HG02840 (cell line): ENCODE data around the gene CKAP4.

Source experiments
- ATAC-seq: cut with Tn5 transposase; IDR thresholded peaks from one replicate; pipeline ENCODE4 v1.9.1; 2021; ENCODE audit warnings: mild to moderate bottlenecking, moderate library complexity, moderate number of reproducible peaks; ENCODE audit not compliant: unreplicated experiment, low FRiP score

CKAP4 gene

DNA sequence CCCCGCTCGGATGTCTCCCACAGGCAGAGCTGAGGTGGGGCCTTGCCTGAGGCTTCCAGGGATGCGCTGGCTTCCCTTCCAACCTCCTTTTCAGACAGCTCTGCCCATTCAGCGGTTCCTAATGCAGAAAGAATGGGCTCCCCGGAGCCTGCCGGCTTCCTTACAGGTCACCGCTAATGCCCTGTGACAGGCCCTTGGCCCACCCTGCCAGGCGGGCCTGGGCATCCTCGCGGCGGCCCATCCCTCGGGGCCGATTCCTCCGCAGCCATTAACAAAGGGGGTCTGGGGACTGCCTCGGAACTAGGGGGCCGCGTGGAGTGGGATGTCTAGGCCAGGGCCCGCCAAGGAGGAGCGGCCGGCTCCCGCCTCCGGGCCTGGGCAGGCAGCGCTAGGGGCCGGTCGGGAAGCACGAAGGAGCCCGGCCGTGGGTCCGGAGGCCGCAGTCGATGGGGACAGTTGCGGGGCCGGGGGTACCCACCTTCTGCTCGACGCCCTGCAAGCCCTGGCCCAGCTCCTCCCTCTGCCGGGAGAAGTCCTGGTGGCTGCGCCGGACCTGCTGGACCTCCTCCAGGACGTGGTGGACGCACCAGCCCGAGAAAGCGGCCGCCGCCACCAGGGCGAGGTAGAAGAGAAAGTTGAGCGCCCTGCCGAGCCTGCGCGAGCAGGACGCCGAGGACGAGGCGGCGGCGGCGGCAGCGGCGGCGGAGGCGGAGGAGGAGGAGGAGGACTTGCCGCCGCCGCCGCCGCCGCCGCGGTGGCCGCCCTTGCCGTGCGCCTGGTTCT, 738 bp downstream of the CKAP4 start:
- peak; percentile 21 for ATAC-seq

DNA sequence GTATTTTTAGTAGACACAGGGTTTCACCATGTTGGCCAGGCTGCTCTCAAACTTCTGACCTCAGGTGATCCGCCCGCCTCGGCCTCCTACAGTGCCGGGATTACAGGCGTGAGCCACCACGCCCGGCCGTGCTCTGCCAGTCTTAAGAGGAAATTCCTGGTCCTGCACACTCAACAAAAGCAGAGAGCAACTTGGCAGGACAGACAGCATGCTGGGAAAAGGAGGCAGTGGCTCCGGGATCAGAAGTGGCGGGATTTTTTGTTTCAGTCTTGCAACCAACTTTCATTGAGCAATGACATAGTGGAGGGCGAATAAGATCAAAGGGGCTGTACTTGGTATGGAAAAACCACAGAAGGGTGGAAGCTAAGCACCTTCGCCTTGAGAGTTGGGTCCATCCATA, 2.1 kb downstream of the CKAP4 start:
- no peak for ATAC-seq

DNA sequence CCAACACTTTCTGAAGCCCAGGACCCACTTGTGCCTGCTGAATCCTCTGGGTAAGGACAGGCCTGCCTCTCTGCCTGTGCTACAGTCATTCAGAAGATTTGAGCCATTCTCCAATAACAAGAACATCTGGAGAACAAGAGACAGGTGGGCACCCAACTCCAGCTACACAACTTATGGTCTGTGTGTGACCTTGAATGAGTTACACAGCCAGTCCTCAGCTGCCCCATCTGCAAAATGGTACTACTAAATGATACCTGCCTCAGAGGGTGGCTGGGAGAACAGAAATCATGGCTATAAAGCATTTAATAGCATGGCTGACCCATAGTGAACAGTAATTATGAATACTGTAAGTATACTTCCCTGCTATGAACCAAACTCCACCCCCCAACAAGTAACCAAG, 4.2 kb downstream of the CKAP4 start:
- ATAC-seq = no peak

DNA sequence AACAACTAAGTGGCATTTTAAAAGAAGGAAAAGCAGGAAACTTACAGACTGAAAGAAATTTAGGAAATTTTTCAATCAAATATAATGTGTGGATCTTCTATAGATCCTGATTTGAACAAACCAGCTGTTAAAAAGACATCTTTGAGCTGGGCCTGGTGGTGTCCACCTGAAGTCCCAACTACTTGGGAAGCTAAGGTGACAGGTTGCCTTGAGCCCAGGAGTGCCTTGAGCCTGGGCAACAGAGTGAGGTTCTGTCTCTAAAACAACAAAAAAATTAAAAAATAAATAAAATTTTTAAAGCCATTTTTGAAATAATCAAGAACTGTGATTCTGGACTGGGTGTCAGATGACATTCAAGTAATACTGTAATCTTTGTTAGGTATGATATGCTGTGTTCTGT, 7.0 kb downstream of the CKAP4 start:
- no peak for ATAC-seq

DNA sequence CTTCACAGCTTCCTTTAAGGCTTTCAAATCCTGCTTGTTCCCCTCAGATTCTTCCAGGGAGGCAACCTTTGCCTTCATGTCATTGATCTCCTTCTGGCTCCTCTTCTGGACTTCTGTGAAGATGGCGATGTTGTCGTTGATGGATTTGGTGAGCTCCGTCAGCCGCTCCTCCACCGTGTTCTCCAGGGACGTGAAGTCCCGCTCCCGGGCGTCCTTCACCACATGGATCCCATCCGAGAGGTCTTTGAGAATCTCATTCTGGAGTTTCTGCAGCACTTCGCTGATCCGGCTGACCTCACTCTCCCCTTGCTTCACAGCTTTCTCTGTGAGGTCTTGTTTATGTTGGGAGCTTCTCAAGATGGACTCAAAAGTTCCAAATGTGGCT, 7.9 kb downstream of the CKAP4 start:
- no peak for ATAC-seq

DNA sequence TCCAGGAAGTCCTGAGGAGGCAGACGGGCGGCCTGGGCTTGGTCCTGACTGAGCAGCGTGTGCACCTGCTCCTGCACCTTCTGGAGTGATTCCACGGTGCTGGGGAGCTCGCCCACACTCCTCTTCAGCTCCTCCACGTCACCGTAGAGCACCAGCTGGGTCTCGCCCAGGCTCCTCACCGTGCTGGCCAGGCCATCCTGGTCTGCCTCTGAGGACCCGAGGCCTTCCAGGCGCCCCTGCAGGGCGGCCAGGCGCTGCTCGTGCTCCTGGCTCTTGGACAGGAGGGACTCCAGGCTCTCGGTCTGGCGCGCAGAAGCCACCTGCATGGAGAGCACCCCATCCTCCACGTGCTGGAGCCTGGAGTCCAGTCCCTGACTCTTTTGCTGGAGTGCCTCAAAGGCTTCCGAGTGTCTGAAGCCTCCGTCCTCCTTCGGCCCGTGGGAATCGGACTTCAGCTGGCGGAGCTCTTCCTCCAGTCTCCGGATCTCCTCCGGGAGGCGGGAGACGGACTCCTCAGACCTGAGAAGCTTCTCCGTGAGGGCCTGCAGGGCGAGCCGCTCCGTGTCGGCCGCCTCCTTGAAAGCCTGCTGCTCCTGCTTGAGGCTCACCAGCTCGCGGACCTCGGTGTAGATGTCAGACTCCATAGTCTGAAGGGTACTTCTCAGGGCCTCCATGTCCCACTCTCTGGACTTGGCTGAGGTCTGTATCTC, 8.4 kb downstream of the CKAP4 start:
- ATAC-seq = no peak

DNA sequence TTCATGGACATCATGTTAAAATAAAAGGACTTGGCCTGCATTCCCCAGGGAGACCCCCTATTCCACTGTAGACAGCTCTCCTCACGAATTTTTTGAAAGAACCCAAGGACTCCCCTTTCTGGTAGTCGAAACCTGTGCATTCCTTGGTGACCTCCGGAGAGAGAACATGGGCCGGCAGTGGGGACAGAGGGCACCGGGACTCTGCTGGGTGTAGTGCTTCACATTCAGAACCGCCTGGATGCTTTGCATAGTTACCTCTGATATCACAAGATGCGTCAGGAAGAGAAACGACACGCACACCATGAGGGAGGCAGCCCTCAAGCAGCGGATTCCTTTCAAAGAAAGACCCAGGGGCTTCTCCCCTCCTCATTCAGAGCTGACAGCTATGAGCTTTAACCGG, 9.7 kb downstream of the CKAP4 start:
- ATAC-seq = no peak

DNA sequence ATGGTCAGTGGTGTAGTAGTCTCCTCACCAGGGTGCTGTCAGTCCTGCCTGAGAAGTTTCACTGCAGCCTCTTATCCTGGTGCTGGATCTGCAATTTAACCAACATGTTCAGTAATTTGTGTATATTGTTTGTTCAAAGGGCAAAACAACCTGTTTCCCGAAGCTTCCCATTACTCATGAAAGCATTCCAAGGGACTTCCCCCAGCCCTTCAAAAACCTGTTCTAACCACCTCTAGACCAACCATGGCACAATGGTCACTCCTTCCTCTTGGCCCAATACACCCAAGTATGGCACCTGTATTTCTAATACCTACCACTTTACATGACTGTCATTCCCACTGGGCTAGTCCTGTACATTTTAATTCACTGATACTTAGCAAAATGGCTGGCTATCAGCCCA, 12.1 kb downstream of the CKAP4 start:
- no peak for ATAC-seq

DNA sequence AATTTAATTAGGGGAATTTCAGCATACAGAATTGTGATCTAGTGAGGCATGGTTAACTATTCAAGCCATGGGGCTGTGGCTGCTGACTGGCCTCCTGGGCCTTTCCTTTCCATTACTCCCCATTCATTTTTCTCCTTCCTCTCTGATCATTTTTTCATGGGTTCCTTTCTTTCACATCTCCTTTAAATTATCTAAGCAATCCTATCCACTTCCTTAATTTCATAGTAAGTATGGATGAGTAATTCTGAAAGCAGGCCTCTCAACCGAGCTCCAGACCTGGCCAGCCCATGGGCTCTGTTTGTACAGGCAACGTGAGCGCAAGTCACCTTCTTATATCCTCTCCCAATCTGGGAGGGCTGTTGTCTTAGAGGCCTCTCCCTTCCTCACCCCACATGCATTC, 13.4 kb downstream of the CKAP4 start:
- ATAC-seq = no peak

DNA sequence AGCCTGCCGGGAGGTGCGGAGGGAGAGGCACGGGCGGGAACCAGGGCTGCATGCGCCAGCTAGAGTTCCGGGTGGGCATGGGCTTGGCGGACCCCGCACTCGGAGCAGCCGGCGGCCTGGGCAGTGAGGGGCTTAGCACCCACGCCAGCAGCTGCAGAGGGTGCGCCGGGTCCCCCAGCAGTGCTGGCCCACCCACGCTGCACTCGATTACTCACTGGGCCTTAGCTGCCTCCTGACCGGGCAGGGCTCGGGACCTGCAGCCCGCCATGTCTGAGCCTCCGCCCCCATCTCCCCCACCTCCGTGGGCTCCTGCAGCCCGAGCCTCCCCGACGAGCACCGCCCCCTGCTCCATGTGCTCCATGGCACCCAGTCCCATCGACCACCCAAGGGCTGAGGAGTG, 14.8 kb downstream of the CKAP4 start:
- no peak for ATAC-seq

DNA sequence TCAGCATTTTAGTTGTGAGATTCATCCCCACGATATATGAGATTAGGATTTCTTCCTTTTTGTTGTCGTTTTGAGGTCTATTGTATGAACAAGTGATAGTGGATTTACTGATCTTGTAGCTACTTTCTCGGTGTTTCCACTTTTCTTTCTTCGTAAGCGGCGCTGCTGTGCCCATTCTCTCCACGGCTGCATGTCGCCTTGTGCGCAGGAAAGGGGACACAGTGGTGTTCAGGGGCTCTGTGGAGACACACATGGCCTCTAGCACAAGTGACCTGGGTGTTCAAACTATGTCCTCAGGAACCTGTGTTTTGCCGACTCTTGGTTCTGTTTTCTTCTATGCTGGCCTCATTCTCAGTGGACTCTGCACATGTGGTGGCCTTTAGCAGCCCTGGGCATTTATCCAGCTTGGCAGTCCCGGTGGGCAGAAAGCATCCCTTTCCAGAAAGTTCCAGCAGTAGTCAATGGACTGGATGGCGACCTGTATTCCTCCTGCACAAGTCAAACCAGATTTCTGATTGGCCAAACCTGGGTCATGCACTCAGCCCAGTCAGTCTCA, 18.7 kb downstream of the CKAP4 start:
- no peak for ATAC-seq

DNA sequence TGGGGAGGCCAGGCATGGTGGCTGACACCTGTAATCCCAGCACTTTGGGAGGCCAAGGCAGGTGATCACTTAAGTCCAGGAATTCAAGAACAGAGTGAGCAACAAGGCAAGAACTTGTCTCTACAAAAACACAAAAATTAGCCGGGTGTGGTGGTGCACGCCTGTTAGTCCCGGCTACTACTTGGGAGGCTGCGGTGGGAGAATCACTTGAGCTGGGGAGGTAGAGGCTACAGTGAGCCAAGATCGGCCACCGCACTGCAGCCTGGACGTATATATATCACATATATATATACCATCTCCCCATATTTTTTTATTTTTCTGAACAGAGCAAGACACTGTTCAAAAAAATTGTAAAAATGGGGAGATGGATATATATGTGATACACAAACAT, 19.5 kb downstream of the CKAP4 start:
- no peak for ATAC-seq

DNA sequence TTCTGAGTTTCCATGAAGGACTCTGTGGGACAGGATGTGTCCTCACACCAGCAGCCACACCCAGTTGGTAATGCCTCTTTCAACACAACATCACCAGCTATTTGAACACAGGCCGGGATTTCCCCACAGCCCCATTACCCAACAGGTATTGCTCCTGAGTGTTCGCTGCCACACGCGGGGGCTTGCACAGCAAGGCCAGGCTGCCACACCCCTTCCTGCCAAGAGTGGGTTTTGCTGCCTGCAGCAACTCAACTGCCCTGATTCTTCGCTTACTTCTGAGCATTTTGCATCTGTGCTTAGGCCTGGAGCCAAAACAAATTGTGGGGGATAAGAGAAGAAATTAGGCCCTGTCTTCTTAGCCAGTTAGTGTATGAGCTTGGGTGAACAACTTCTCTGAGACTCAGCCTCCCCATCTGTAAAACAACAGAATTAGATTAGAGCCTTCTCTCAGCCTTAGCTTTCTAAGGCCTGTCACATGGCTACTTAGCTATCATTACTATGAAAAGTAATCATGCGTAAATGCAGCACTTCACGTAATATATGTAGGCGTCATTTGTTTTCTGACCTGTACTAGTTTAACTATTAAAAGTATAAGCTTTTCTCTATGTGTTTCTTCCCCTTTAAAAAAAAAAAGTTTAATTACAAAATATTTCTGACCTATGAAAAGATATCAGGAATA, 20.0 kb downstream of the CKAP4 start:
- ATAC-seq = no peak

DNA sequence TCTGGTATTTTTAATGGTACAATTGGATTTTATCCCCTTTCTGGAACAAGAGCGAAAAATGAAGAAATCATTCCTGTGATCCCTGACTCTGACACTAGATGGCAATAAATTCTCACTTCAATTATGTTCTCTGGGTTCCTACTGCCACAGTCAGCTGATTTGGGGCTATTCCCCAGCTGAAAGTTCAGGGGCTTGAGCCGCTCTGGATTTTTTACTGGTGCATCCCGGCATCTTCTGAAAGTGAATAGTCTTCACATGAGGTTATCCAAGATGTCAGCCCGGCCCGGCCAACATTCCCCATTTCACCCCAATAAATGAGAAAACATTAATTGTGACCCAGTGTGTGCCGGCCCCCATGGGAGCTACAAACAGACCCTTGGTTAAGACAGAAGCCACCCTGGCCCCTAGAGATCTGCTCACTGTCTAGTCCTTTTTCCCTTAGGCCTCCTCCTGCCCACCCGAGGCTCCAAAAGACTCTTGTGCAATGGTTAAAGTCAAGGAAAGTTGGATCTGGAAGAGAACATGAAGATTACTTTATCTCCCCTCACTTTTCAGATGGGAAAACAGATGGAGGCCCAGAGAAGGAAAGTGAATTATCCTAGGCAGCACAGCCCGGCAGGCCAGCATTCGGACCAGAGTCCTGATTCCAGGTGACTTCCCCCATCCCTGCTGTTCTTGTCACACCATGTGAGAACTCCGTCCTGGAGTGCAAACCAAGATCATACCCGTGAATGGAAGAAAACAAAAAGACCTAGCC, 20.8 kb downstream of the CKAP4 start:
- ATAC-seq = no peak

DNA sequence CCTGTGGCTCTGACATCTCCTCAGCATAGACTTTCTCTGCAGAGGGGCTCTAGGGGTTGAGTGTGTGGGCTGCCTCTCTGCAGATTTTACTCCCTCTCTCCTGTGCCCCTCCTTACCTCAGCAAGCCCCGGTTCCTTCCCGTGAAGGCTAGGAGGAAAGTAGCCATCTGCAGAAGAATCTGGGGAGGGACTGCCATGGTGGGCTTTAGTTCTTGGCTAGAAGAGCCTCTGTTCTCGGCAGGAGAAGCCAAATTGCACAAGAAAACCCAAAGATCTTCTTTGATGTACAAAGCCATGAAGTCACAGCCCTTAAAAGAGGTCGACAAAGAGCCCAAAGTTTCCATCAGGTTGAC, 23.5 kb downstream of the CKAP4 start:
- no peak for ATAC-seq

DNA sequence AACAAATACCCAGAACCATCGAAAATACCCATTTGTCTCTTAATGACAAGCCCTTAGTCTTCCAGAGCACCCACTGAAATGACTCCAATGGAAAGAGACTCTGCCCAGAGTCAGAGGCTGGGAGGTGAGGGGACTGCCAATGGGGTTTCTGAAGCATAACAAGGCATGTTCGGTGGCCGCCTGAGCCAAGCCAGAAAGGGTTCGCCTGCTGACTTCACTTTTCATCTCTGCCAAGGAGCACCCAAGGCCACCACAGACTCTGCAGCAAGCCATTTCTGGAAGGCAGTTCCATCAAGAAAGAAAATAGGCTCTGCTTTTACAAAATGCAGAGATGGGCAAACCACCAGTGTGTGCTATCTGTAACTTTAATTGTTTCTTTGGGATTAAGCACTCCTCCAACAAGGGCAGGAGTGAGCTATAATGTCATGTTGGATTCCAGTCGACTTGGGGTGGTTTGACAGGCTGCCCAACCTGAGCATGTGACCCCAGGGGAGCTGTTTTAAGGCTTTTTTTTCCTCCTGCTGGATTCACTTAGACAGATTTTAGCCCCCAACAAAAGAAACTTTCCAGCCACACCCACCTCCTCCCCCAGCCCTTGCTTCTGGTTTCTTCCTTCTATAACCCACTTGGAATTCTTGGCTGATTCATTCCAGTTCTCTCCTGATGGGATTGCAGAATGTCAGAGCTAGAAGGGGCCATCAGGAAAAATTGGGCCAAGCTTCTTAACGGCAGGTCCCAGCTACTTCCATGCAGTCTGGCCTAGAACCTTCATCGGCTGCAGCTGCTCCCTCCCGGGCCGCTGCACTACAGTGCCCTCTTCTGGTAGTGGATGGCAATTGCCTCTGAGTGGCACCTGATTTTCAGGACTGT, 24.1 kb downstream of the CKAP4 start:
- ATAC-seq = no peak

DNA sequence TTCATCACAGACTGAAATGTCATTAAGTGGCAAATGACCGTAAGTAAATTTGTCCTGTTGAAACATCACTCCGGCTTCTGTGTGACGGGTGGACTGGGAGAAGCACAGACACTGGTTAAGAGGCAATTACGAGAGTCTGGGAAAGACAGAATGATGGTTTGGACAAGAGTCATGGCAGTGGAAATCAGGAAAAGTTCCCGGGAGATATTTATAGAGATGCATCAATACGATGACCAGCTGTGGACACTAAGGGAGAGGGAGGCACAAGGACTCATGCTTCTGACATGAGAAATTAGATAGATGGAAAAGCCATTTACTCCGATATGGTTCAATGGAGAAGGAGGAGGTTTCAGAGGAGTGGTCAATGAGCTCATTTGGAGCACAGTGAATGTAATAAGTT, 27.3 kb downstream of the CKAP4 start:
- no peak for ATAC-seq

DNA sequence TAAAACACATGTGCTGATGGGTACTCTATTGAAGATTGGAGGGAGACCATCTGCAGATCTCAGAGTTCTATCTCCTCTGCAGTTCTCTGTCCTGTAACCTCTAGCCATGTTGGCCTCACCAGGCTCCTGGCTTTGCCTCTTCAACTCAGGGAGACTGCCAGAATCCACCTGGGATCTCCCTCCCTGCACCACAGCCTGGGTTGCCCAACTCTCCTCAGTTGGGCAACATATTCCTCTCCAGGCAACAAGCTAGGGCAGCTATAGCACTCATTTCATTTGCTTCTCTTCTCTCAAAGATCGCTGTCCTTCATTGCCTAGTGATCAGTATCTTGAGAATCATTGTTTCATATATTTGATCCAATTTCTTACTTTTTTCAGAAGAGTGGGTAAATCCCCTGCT, 28.8 kb downstream of the CKAP4 start:
- ATAC-seq = no peak

DNA sequence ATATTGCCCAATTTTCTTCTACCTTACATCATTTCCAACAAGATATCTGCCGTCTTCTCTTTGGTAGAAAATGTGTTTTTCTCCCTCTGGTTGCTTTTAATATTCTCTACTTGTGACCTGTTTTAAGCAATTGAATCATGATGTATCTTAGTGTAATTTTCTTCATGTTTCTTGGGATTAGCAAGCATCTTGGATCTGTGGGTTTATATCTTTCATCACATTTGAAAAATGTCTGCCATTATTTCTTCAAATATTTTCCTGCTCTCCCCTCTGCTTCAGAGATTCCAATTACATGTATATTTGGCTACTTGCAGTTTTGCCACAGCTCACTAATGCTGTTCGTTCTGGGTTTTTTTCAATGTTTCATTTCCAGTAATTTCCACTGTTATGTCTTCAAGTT, 30.1 kb downstream of the CKAP4 start:
- no peak for ATAC-seq

DNA sequence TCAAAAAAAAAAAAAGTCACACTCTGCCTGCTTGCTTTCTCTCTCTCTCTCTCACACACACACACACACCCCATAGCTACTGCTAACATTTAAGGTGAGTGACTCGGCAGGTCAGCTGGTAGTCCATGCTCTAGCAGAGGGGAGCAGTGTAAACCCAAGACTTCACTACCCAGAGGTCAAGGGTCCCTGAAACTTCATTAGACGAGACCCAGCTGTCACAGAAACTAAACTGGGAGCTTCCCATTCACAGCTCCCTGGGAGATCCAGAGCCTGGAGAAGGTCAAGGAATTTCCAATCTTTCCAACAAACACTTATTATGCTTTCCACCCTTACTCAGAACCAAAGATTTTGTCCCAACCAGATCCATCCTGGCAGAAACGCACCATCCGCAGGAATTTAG, 33.2 kb downstream of the CKAP4 start:
- ATAC-seq = no peak
